Astrocyte (in vitro differentiated cells and primary cell): ENCODE results near the gene SOX14.

ENCODE experiments used
- CTCF ChIP-seq: IDR thresholded peaks from 2 replicates; pipeline ENCODE4 v1.5.1; 2011; ENCODE audit warnings: low read depth, mild to moderate bottlenecking, inconsistent platforms, low read length, moderate library complexity; ENCODE audit not compliant: insufficient read depth
- EZH2 ChIP-seq: IDR thresholded peaks from 2 replicates; pipeline ENCODE4 v1.6.1; 2012; ENCODE audit warnings: mild to moderate bottlenecking, low read length, inconsistent platforms; ENCODE audit not compliant: insufficient read depth

GRCh38 chr3:137778941-137779340 is 14.8 kb downstream of the SOX14 start:
- no peak for TF ChIP-seq CTCF
- TF ChIP-seq EZH2 = no peak
